GM21360 (cell line): ENCODE results near the gene TARBP1.
"Not testable (repeated sequence)": the region's sequence is repeated elsewhere in the genome, so short reads cannot be mapped to it uniquely, and the experiment has no call there.

ENCODE experiments used
- ATAC-seq: cut with Tn5 transposase; IDR thresholded peaks from one replicate; pipeline ENCODE4 v1.9.1; 2021; ENCODE audit warnings: mild to moderate bottlenecking, moderate library complexity; ENCODE audit not compliant: unreplicated experiment

The TARBP1 gene

DNA sequence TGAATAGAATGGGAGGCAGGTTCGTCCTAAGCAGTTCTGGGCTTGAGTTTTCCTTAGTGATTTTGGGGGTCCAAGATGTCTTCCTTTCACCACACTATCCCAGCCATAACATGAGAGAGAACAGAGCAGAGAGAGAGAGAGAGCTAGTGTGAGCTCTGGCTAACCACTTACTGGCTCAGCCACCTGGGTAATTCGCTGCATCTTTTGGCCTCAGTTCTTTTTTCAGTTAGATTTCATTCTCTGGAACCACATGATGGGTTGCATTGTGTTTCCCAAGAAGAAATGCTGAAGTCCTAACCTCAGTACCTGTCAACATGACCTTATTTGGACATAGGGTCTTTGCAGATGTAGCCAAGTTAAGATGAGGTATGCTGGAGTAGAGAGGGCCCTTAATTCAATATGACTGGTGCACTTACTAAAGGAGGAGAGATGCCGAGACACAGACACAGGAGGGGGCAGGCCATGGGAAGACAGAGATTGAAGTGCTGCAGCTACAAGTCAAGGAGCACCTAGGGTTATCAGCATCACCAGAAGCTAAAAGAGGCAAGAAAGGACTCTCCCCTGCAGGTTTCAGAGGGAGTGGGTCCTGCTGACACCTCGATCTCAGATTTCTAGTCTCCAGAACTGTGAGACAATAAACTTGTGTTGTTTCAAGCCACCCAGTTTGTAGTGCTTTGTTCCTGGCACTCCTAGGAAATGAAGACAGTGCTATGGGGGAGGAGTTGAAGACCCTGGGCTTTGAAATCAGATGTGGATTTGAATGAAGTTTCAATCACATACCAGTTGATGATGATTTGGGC is 26.2 kb upstream of the TARBP1 start:
- no peak for ATAC-seq

DNA sequence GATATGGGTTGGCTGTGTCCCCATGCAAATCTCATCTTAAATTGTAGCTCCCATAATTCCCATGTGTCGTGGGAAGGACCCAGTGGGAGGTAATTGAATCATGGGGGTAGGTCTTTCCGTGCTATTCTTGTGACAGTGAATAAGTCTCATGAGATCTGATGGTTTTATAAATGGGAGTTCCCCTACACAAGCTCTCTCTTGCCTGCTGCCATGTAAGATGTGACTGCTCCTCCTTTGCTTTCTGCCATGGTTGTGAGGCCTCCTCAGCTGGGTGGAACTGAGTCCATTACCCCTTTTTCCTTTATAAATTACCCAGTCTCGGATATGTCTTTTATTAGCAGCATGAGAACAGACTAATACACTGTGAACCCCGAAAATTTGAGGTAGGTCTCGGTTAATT is 25.3 kb upstream of the TARBP1 start:
- ATAC-seq: not testable (repeated sequence)

DNA sequence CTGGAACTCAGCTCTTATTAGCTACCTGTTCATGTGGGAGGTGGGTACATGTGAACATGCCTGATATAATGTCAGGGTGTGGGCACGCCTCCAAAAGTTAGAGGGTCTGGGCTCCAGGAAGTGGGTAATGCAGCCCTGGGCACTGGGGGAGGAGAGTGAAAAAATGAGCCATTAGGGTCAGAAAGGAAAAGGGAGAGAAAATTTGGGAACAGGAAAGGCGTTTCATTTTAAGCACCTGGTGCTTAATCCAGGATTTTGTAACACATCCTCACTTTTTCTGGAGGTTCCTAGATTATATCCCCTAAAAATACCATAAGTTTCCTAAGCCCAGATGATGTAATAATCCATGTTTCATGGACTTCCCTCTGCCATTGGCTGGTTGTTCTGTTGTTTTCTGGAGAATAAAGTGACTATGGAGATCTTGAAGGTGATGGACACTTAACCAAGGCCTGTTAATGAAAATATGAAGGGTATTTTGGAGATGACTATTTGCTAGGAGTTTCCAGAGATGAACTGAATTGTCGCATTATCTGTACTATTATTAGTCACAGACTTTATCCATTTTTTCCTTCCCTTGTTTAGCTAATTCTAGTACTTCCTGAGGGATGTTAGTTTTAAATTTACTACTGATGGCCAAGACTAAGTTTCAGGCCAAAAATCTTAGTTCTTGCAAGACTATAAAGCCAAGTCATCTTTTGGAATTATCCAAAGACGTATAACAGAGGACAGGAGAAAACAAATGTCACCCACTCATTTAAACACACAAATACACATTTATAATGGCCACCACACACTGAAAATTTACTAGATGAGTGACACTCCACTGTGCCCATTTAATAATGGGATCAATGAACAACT is 24.4 kb upstream of the TARBP1 start:
- ATAC-seq: no peak

DNA sequence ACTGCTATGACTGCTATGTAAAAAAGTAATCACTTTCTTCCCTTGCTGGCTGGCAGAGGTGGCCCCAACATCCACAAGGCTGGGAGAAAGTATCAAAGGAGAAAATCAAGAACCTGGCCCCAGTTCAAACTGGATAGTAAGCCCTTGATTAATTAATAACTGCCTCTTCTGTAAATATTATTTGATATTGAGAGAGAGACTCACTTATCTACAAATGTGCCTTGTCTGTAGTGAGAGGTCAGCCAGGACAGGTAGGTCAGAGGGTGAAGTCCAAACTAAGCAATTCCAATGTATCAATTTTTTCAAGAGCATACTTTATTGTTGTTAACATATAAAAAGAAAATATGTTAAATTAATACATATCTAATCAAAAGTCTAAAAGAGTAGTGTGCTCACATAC is 23.8 kb upstream of the TARBP1 start:
- ATAC-seq: no peak

DNA sequence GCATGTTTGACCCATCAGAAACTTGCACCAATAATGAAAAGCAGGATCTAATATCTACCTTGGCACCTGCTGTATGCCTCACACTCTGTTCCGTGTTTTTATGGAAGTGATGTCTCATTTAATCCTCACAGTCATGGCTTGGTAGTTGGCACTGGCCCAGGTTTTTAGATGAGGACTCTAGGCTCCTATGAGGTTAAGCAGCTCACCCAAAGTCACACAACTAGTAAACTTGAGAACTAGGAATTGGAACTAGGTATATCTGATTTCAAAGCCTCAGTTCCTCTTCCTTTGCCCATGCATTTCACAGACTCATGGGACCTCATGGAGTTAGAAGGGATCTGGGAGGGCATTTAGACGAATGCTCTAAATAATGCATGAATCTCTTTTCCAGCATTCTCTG is 21.3 kb upstream of the TARBP1 start:
- ATAC-seq: no peak

DNA sequence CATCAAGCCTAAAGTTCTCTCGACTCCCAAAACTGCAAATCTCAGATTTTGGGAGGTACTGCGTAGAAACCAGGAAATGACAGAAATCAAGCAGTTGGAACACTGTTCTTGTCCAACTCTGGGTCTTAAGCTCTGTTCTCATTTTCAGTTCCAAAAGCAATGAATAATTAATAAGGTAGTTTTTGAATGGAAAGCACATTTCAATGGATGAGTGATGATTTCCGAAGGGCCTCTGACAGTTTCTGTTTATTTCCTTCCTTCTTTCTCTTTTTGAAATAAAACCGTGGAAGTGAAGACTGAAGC is 20.9 kb upstream of the TARBP1 start:
- ATAC-seq: no peak

DNA sequence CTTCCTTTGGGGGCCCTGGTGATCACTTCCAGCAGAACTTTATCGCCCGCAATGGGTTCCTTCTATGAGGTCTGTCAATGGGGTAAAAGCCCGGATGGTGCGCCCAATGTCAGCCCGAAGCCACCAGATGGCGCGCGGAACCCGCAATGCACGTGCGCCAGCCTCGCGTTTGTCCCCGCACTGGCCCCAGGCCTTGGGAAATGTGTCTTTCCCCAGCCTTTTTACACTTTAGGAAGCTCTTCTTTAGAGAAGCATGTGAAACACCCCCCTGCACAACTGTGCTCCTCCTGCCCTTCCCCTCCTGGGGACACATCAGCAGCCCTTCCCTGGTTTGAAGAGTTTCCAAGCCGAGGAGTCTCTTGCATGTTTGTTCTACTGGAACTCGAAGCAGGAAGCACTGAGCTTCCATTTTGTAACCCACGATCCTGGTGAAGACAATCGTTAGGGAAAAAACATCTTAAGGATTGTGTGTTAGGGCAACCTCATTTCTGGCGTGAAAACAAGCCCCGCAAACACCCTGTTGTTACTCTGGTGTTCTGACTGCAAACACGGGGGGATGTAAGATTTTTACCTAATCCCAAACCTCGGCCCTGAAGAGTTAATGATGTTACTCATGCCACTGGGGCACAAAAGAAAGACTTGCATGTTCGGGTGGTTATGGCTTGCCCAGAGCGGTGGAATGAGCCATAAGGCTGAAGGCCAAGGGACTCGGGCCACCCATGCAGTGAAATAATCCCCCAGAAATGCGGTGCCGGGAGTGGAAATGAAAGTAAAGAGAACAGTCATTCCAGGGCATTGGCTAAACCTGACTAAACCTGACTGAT is 20.4 kb upstream of the TARBP1 start:
- ATAC-seq: no peak

DNA sequence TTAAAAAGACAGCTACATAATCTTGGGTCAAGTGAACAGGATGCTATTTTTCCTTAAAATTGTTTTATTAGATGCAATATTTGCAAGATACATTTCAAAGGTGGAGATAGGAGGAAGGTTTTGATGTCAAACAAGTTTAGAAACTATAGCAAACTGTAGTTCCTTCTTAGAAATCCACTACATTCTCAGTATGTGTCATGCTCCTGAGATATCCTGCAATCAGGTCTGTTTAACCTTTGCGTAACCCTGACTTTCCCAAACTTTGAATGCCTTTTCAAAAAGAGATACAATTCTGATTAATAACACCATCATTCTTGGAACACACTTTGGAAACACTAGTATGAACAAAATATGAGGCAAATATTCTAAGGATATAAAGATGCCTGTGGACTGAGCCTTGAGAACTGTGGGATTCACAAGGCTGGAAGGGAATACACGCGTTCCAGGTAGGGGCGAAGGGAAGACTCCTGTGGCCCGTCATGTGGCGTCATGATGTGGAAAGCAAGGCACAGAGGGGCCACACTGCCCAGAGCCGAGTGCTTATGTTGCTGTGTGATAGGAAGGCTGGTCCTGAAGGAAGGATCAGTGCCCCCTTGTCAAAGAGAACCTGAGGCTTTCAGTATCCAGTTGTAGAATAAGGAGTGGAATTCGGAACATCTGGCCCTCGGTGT is 19.6 kb upstream of the TARBP1 start:
- no peak for ATAC-seq

DNA sequence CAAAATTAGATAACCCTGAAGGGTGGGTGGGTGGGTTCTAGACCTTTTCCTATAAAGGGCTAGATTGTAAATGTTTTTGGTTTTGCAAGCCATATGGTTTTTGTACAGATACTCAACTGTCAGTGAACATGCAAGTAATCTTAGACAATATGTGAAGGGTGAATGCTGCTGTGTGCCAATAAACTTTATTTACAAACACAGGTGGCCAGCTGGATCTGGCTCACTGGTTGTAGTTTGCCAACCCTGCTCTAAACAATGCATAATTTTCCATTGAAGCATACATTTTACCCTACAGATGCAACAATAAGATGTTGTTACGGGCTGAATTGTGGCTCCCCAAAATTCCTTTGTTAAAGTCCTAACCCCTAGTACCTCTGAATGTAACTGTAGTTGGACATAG is 18.6 kb upstream of the TARBP1 start:
- ATAC-seq: no peak

DNA sequence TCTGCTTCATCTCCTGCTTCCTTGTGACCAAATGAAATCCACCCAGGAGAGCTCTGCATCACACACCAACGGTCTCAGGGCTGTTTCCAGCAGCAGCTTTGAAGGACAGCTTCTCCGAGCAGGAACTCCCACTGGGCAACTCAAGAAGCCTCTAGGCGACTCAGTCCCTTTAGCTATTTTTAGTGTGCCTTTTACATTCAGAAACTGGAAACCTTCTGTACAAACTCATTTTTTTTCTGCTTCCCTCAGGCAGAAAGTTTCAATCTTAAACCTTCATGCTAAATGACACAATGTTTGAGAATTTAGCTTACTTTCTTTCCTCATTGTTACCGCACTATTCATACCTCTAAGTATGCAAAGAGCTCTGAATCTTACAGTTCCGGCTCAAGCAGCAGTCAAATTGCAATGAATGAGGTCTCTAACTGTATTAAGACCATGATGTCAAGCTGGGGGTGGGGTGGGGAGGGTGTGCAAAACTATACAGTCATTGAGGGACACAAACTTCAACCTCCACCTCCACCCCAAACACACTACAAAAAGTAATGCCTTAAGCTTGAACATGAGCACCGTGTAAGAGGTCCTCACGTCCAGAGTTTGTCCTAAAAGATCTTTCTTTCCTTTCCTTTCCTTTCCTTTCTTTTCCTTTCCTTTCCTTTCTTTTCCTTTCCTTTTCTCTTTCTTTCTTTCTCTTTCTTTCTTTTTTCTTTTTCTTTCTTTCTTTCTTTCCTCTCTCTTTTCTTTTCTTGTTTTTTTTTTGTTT is 16.4 kb upstream of the TARBP1 start:
- ATAC-seq: peak; percentile 62

DNA sequence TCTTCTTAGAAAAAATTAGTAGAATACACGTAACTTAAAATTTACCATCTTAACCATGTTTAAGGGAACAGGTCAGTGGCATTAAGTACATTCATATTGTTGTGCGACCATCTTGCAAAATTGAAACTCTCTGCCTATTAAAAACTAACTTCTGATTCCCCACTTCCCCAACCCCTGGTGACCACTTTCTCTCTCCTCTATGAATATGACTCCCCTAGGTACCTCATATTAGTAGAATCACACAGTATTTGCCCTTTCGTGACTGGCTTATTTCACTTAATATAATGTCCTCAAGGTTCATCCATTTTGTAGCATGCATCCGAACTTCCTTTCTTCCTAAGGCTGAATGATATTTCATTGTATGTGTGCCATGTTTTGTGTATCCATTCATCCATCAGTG is 15.1 kb upstream of the TARBP1 start:
- ATAC-seq: no peak

DNA sequence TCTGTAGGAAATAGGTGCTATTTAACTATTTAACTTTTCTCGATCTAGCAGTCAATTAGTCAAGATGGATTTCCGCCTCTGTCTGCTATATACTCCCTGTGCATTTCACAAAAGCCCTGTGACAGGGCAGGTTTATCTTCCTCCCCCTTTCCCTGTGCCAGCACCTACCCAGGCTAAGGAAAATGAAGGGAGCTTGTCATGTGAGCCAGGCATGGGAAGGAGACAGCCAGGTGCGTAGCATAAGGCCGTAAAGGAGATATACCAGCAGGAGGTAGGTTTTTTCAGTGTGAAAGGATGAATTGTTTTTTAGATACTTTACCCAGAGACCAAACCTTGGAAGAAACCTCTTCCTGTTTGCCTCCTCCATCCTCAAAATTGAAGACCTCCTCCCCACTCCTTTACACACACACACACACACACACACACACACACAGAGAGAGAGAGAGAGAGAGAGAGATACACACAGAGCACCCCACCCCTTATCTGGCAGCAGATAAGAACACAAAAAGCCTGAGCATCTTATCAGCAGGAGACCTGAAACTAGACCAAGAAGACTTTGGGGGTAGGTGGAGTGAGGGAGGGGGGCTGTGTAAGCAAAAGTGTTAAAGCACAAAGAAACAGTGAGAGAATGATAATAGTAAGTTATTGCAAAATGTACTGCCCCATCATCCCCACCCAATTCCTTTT is 12.0 kb upstream of the TARBP1 start:
- no peak for ATAC-seq

DNA sequence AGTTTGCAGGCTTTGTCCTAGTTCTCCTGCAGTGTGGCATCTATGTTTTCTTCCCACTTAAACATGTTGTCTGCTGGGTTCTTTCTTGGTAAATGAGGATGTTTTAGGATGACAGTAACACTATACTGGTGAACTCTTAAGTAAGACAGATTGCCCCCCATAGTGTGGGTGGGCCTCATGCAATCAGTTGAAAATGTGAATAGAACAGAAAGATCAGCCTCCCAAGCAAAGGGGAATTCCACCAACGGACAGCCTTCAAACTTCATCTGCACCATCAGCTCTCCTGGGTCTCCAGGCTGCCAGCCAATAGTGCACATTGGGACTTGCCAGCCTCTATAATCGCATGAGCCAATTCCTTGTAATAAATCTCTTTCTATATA is 10.7 kb upstream of the TARBP1 start:
- ATAC-seq: no peak

DNA sequence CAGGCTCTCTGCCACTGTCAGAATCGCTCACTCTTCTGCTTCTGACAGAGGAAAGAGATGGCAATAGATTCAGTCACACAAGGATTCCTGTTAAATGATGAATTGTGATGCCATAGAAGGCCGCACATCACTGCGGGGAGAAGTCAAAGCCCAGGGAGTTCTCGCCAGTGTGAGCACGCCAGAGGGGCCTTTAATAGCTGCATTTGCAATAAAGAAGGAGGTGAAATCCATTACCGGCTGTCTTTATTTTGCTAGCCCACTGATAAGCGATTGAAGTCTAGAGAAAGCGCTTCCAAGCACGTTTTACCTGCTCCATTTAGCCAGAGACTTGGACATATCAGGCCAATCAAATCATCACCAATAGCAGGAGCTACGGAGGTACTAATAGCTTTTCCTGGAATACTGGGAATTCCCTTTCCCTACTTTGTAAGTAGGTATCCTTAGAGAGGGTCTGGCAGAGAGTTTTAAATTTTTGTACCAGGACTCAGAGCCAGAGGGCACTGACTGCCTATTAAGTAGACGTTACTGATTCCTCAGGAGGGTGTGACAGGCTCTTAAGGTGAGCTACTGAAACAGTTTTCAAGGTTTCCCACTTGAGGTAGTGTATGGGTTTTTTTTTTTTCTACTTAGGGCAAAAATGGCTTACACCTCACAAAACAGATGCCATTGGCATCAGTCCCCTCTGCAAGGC is 10.2 kb upstream of the TARBP1 start:
- no peak for ATAC-seq

DNA sequence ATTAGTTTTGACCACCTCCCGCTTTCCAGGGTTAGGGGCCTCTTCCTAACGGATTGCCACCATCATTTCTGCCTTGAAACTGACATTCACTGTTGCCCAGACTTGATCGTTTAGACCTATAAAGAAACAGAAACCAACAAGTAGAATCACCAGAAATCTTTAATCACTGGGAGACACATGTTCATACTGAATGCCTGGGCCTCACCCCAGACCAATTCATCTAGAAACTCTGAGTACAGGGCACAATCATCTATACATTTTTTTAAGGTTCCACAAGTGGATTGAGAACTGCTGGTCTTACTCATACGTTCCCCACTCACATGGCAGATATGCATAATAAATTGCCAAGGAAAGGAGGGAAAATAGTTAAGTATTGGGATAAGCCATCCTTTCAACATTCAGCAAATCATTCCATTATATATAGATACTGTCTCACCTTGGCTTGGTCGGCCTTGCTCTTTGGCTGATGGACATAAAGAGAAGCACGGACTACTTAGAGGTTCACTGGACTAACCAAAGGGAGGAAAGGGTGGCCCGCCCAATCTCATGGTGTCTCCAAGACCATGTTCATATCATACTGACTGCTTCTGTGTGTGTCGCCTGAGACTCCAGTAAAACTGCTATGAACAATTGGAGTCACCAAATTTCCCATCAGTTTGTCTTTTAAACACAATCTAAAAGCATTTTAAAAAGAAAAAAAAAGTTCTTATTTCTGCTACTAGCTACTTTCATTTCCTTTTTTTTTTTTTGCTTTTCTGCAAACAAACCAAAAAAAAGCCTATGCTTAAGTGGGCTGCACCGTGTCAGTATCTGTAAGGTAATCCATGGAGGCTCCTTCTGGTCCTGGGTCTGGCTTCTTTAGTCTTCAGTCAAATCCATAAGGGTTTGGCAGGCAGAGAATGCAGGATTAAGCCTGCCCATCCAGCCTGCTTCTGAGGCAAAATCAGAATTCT is 9.4 kb upstream of the TARBP1 start:
- peak; percentile 46 for ATAC-seq

DNA sequence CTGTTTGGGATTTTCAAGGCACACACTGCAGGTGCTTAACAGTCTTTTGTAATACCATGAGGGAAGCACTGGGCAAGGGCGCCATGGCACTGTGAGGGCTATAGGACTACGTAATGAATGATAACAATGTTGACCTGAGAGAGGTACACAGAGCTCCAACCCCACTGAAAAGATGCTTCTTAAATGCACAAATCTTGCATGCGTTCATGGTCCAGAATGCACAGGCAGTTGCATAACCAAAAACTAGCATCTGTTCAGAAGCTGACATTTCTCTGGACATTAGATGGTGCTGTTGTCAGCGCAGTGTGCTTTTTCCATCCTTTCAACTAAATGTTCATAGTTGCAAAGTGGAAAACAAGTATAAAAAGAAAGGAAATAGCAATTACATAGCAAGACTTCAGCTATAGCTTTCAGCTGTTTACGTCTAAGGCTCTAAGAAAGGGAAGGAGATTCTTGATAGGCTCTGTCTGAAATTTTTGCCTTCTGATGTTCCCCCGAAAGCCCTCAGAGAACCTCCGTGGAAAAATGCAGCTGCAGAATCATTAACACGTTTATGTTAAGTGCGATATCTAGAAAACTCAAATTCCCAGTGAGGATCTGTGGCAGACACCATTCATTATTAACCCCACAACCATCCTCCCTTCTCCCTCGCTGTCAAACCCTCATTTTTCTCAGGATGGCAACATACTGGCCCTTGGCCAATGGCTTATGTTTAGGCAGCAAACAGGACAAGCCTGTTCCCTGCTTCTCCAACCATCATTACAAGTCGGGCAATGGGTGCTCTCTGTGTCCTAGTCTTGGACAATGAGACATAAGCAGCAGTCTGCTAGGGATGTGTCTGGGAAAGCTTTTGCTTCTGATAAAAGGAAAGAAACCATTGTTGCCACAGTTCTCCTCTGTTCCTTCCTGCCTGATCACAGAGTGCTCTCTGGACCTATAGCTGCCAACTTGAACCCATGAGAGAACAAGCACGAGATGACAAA is 8.2 kb upstream of the TARBP1 start:
- no peak for ATAC-seq
